Spleen (tissue), 11 donors: ENCODE data around the gene PARD3. TPM values are rescaled to one million over a fixed set of nuclear protein-coding genes. Genes with fewer than 3 reads are reported as not detected.

Source experiments
- DNase-seq: peaks from one replicate; pipeline ENCODE4 v3.0.0-alpha.2; 2020
- H3K27ac ChIP-seq, 8 donors: fragments of 200-600 bp; sonication (generic) in 7 of 8; 1 replicate in 4 of 8; 2 replicates in 4 of 8; pipeline versions ENCODE4 v1.5.0 to v1.8.0; 2016 to 2021; ENCODE audit warnings: inconsistent platforms in 4 of 8, mild to moderate bottlenecking in 4 of 8, moderate library complexity in 1 of 8
- H3K27me3 ChIP-seq, 7 donors: fragments of 200-600 bp; sonication (generic) in 6 of 7; replicated peaks in 1 of 7; 1 replicate in 4 of 7; 2 replicates in 3 of 7; pipeline versions ENCODE4 v1.5.0 to v1.8.0; 2016 to 2021; ENCODE audit warnings: inconsistent platforms in 3 of 7, mild to moderate bottlenecking in 1 of 7
- H3K36me3 ChIP-seq, 6 donors: fragments of 200-600 bp; sonication (generic) in 5 of 6; 1 replicate in 4 of 6; 2 replicates in 2 of 6; pipeline versions ENCODE4 v1.5.0 to v1.8.0; 2016 to 2021; ENCODE audit warnings: inconsistent platforms in 2 of 6
- H3K4me1 ChIP-seq, 6 donors: fragments of 200-600 bp; sonication (generic) in 5 of 6; 1 replicate in 3 of 6; 2 replicates in 3 of 6; pipeline versions ENCODE4 v1.5.0 to v1.8.0; 2016 to 2021; ENCODE audit warnings: inconsistent platforms in 3 of 6
- H3K4me3 ChIP-seq, 8 donors: fragments of 200-600 bp; sonication (generic) in 7 of 8; 1 replicate in 4 of 8; 2 replicates in 4 of 8; pipeline versions ENCODE4 v1.5.0 to v1.8.0; 2016 to 2021; ENCODE audit warnings: inconsistent platforms in 4 of 8, mild to moderate bottlenecking in 4 of 8, moderate library complexity in 2 of 8
- H3K9me3 ChIP-seq, 8 donors: fragments of 200-600 bp; sonication (generic) in 7 of 8; 1 replicate in 4 of 8; 2 replicates in 4 of 8; pipeline versions ENCODE4 v1.5.0 to v1.8.0; 2016 to 2021; ENCODE audit warnings: inconsistent platforms in 4 of 8
- CTCF ChIP-seq, 11 experiments: fragments of 200-600 bp in 7 of 11; fragments of 450-650 bp in 4 of 11; sonication (generic) in 4 of 11; IDR thresholded peaks in 8 of 11; conservative IDR thresholded peaks in 3 of 11; 1 replicate in 7 of 11; 2 replicates in 4 of 11; pipeline versions ENCODE4 v1.4.0 to v1.8.0; 2016 to 2021; ENCODE audit warnings: antibody characterized with exemption in 11 of 11, inconsistent platforms in 4 of 11, mild to moderate bottlenecking in 1 of 11
- POLR2A ChIP-seq, 3 donors: fragments of 450-650 bp; IDR thresholded peaks; one replicate each; pipeline ENCODE4 v1.5.1; 2017; ENCODE audit warnings: antibody characterized with exemption in 3 of 3, mild to moderate bottlenecking in 1 of 3
- POLR2AphosphoS5 ChIP-seq, 3 donors: sonication (generic); formaldehyde crosslinking; IDR thresholded peaks; one replicate each; pipeline ENCODE4 v1.5.1; 2017; ENCODE audit warnings: antibody characterized with exemption in 3 of 3
- WGBS, 5 donors: extraction: QIAGEN DNeasy Blood & Tissue Kit in 3 of 5; methylation state at CpG; one replicate each; pipeline versions ENCODE4 v1.1.5 to v1.1.7; 2013 to 2018; 5-methylcytosine and 5-hydroxymethylcytosine counted together
- intact Hi-C: fragments of 100-400 bp; cut with DNase I; formaldehyde crosslinking; loops from one replicate; pipeline ENCODE4 v1.15.0; 2023; ENCODE audit warnings: low total_unique reads
- polyA plus RNA-seq, 3 donors: library from polyadenylated mRNA; stranded (reverse); fragments of 200-250 nt; gene quantifications; one replicate each; pipeline ENCODE4 v1.2.1, GENCODE V29; 2013
- total RNA-seq, 7 donors: library from RNA; depleted of rRNA in 3 of 7; stranded (reverse); fragments of >200 nt in 3 of 7; fragmentation: NEBNext Ultra II Directional in 4 of 7; extraction: Animal tissue kit (Norgen Biotek cat#: 25700) in 4 of 7; gene quantifications; one replicate each; pipeline versions ENCODE4 v1.1.0 to v1.2.1, GENCODE V29; 2016 to 2021
- donor health status: healthy with polysubstance abuse.
- donor health status: DM: no; HTN: no; CAD: no; lungs with moderate emphysema.
- donor health status: DM: no; HTN: no; CAD: no.
- donor health status: Bipolar disorder and iron deficiency.
- donor health status: healthy.
- donor health status: DM: no; HTN: no; CAD: no.
- donor health status: DM: yes; HTN: yes; CAD: no.

PARD3 gene
- total and polyA plus RNA-seq, 10 donors, result 2.8 to 18.9 (median 10.8) TPM

- no peak for DNase-seq
- WGBS, 5 donors, result 58 to 75% (median 66%) methylated on average over 2 of the region's 2 CpGs
Measured at GRCh38 chr10:34434119-34434594, 380.9 kb downstream of the PARD3 start.

GRCh38 chr10:34433241-34434076 lies 381.6 kb downstream of the PARD3 start:
- no peak for DNase-seq
- no peaks in the 10 kb centered on the region for H3K27me3 ChIP-seq
- TF ChIP-seq POLR2AphosphoS5 (IDR thresholded peaks at IDR 0.05) (no peak), CTCF (IDR thresholded peaks at IDR 0.05 in 8 of 11, conservative IDR thresholded peaks at IDR 0.05 in 3 of 11) (no peak), POLR2A (IDR thresholded peaks at IDR 0.05) (no peak)
- H3K9me3 ChIP-seq, result no peaks in the 10 kb centered on the region
- no peaks in the 10 kb centered on the region for H3K36me3 ChIP-seq
- H3K4me3 ChIP-seq, result no peak overlapping the region
- peaks cover 0 to 5% (median 0%) of the 10 kb centered on the region in 6 donors for H3K4me1 ChIP-seq
- intact Hi-C loops, result no loop called here
- 82 to 90% (median 88%) methylated on average over 4 of the region's 4 CpGs for WGBS, 5 donors
- H3K27ac ChIP-seq, result no peak overlapping the region

More at GRCh38 chr10:34434119-34434594, 380.9 kb downstream of the PARD3 start:
- no peaks in the 10 kb centered on the region for H3K9me3 ChIP-seq
- intact Hi-C loops, result no loop called here
- H3K36me3 ChIP-seq, result no peaks in the 10 kb centered on the region
- peaks cover 0 to 5% (median 0%) of the 10 kb centered on the region in 6 donors for H3K4me1 ChIP-seq
- H3K27me3 ChIP-seq, result no peaks in the 10 kb centered on the region
- TF ChIP-seq POLR2AphosphoS5 (IDR thresholded peaks at IDR 0.05) (no peak), POLR2A (IDR thresholded peaks at IDR 0.05) (no peak), CTCF (IDR thresholded peaks at IDR 0.05 in 8 of 11, conservative IDR thresholded peaks at IDR 0.05 in 3 of 11) (no peak)
- no peak overlapping the region for H3K4me3 ChIP-seq
- no peak overlapping the region for H3K27ac ChIP-seq

- H3K27me3 ChIP-seq, result no peaks in the 10 kb centered on the region
- H3K36me3 ChIP-seq, result no peaks in the 10 kb centered on the region
- peaks cover 0 to 5% (median 0%) of the 10 kb centered on the region in 6 donors for H3K4me1 ChIP-seq
- intact Hi-C loops, result no loop called here
- H3K27ac ChIP-seq, result no peak overlapping the region
- no peaks in the 10 kb centered on the region for H3K9me3 ChIP-seq
- TF ChIP-seq CTCF (IDR thresholded peaks at IDR 0.05 in 8 of 11, conservative IDR thresholded peaks at IDR 0.05 in 3 of 11) (no peak), POLR2AphosphoS5 (IDR thresholded peaks at IDR 0.05) (no peak), POLR2A (IDR thresholded peaks at IDR 0.05) (no peak)
- H3K4me3 ChIP-seq, result no peak overlapping the region
- no peak for DNase-seq
Measured at GRCh38 chr10:34432589-34432988, 382.5 kb downstream of the PARD3 start.

GRCh38 chr10:34430685-34431084 lies 384.4 kb downstream of the PARD3 start:
- Histone ChIP-seq H3K9me3 (no peaks in the 10 kb centered on the region), H3K27me3 (no peaks in the 10 kb centered on the region), H3K4me3 (no peak overlapping the region), H3K4me1 (peaks cover 0 to 5% (median 0%) of the 10 kb centered on the region in 6 donors), H3K36me3 (no peaks in the 10 kb centered on the region), H3K27ac (no peak overlapping the region)
- WGBS, 5 donors, result 40 to 77% (median 60%) methylated on average over 3 of the region's 3 CpGs
- intact Hi-C loops, result no loop called here
- no peak for DNase-seq
- no peak for TF ChIP-seq CTCF (IDR thresholded peaks at IDR 0.05 in 8 of 11, conservative IDR thresholded peaks at IDR 0.05 in 3 of 11)
- TF ChIP-seq POLR2A (IDR thresholded peaks at IDR 0.05), result no peak
- TF ChIP-seq POLR2AphosphoS5 (IDR thresholded peaks at IDR 0.05), result no peak
